Activated CD4-positive, alpha-beta T cell treated with anti-CD3 and anti-CD28 coated beads for 36 hours (primary cell): Measurements from ENCODE around the gene PLA2G3. TPM values are rescaled to one million over a fixed set of nuclear protein-coding genes. Genes with fewer than 3 reads are reported as not detected.

ENCODE experiments used
- ATAC-seq: fragments of 200-7000 bp; cut with Tn5 transposase; one replicate; pipeline ENCODE4 v1.10.0; 2021; ENCODE audit warnings: mild to moderate bottlenecking, moderate library complexity
- CTCF ChIA-PET: fragments of 350-600 bp; sonication (Branson Sonifier 250); formaldehyde crosslinking; loops from one replicate; lab custom pipeline; 2021; ENCODE audit warnings: antibody characterized with exemption; lab: Charles Lee
- POLR2A ChIA-PET: fragments of 350-600 bp; sonication (Branson Sonifier 250); formaldehyde crosslinking; loops from one replicate; lab custom pipeline; 2021; ENCODE audit warnings: antibody characterized with exemption, inconsistent platforms; lab: Charles Lee
- DNase-seq: peaks from one replicate; pipeline ENCODE4 v3.0.0-alpha.2; 2020
- H3K27ac Mint-ChIP-seq: one replicate; pipeline ENCODE4 v1.8.0; 2021; ENCODE audit warnings: mixed read lengths
- H3K27me3 Mint-ChIP-seq: one replicate; pipeline ENCODE4 v1.8.0; 2021; ENCODE audit warnings: mixed read lengths
- H3K36me3 Mint-ChIP-seq: one replicate; pipeline ENCODE4 v1.8.0; 2021; ENCODE audit warnings: low read depth, mixed read lengths
- H3K4me1 Mint-ChIP-seq: one replicate; pipeline ENCODE4 v1.8.0; 2021; ENCODE audit warnings: mixed read lengths
- H3K4me3 Mint-ChIP-seq: one replicate; pipeline ENCODE4 v1.8.0; 2021; ENCODE audit warnings: mild to moderate bottlenecking, moderate library complexity, mixed read lengths
- H3K9me3 Mint-ChIP-seq: one replicate; pipeline ENCODE4 v1.8.0; 2021; ENCODE audit warnings: low read depth, mixed read lengths
- intact Hi-C, 2 experiments: fragments of 100-400 bp; cut with DNase I in 1 of 2; cut with micrococcal nuclease in 1 of 2; formaldehyde crosslinking; loops; one replicate each; pipeline versions ENCODE4 v1.14.2 to v1.15.1; 2022 to 2024; cut with DNase I, micrococcal nuclease
- total RNA-seq, 2 experiments: library from RNA; stranded (reverse); gene quantifications; one replicate each; pipeline ENCODE4 v1.2.3, GENCODE V29; 2021

PLA2G3 gene
- total RNA-seq, 2 experiments from 2014 or later: not detected

DNA sequence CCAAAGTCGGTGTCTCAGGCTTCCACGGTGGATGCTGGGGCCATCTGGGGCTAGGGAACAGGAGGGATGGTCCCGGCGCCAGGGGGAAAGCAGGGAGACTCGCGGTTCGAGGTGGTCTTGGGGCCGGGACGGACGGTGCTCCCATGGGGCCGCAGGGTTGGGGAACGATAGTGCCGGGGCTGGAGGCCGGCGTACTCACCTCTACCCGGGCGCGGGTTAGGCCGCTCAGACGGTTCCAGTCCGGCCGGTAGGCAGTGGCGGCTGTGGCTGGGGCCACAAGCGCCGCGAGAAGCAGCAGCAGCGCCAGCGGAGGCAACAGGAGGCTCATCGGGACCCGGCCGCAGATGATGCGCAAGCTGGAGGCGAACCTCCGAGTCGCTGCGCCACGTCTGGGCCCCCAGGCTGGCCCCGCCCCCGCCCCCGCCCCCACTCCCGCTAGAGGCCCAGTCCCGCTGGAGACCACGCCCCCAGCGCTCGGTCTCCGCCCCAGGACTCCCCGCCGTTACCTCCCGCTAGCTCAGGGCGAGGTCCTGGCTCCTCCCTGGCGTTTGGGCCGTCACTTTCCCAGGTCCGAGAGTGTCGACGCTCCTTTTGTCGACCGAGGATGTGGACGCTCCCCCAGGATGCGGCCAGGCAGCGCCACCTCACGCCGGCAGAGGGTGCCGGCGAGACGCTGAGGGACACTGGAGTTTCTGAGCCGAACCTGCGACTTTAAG is 33.0 kb downstream of the PLA2G3 start, which contains the start of gene SELENOM:
SELENOM (minus strand) TSS at position 391 of the 716 bp plus-strand sequence; CDS start at position 328, 63 bp downstream.
- peak within 1 kb of the TSS; percentile 60 for H3K27ac Mint-ChIP-seq
- peaks cover 19% of the 10 kb centered on the region for H3K4me1 Mint-ChIP-seq
- ChIA-PET CTCF (interaction anchor here (0.5 to 2.2 kb wide), 30 partner anchors 12 to 972 kb away, joined by 3 to 22 read pairs (median 4); partner anchors contain the start of genes LIMK2, MORC2, PIK3IP1 and RNF185), POLR2A (interaction anchor here (0.6 to 1.5 kb wide), 6 partner anchors 26 to 287 kb away, joined by 3 to 7 read pairs (median 4); partner anchors contain the start of genes SMTN and TUG1)
- no peaks in the 10 kb centered on the region for H3K27me3 Mint-ChIP-seq
- H3K9me3 Mint-ChIP-seq: no peaks in the 10 kb centered on the region
- peak within 1 kb of the TSS; percentile 74 for H3K4me3 Mint-ChIP-seq
- DNase-seq: peak; percentile 94
- H3K36me3 Mint-ChIP-seq: no peaks in the 10 kb centered on the region
- peak; percentile 96 for ATAC-seq
- intact Hi-C loops: loop anchor here (1.0 to 5.0 kb wide), 11 partner anchors 23 to 525 kb away; partner anchors contain the start of genes LIMK2 (in 2 of the 2), DRG1 (in 1 of the 2) and TUG1 (in 1 of the 2)

DNA sequence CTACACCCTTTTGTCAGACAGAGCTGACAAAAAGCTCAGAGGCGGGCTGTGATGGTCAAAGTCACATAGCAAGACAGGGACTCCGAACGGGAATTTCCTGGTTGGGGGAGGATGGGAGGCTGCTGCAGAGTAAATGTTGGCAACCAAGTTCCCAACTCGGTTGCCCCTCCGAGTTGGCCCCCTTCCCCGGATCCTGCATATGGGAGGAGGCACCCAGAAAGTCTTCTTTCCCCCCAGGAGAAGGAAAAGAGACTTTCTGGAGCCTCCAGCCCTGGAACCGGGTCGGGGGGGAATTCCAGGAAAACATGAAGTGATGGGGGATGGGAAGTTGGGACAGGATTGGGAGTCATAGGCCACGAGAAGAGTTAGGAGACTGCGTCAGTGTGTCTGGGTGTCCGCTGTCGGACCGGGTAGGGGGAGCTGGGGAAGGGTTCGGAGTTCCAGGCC is 33.6 kb downstream of the PLA2G3 start:
- H3K4me3 Mint-ChIP-seq: peak overlapping the region; percentile 74
- peaks cover 19% of the 10 kb centered on the region for H3K4me1 Mint-ChIP-seq
- CTCF ChIA-PET: interaction anchor here (0.7 to 1.7 kb wide), 8 partner anchors 12 to 209 kb away, joined by 3 to 9 read pairs (median 4); partner anchors contain the start of genes RNF185 and SMTN
- POLR2A ChIA-PET: interaction anchor here (1.1 to 1.5 kb wide), 3 partner anchors 24 to 184 kb away, joined by 3 to 4 read pairs (median 3); partner anchors contain the start of gene TUG1
- ATAC-seq: no peak
- H3K27ac Mint-ChIP-seq: peak overlapping the region; percentile 60
- H3K36me3 Mint-ChIP-seq: no peaks in the 10 kb centered on the region
- intact Hi-C loops: loop anchor here (1.0 to 5.0 kb wide), 11 partner anchors 22 to 526 kb away; partner anchors contain the start of genes LIMK2 (in 2 of the 2), DRG1 (in 1 of the 2) and TUG1 (in 1 of the 2)
- no peaks in the 10 kb centered on the region for H3K9me3 Mint-ChIP-seq
- DNase-seq: no peak
- H3K27me3 Mint-ChIP-seq: no peaks in the 10 kb centered on the region

DNA sequence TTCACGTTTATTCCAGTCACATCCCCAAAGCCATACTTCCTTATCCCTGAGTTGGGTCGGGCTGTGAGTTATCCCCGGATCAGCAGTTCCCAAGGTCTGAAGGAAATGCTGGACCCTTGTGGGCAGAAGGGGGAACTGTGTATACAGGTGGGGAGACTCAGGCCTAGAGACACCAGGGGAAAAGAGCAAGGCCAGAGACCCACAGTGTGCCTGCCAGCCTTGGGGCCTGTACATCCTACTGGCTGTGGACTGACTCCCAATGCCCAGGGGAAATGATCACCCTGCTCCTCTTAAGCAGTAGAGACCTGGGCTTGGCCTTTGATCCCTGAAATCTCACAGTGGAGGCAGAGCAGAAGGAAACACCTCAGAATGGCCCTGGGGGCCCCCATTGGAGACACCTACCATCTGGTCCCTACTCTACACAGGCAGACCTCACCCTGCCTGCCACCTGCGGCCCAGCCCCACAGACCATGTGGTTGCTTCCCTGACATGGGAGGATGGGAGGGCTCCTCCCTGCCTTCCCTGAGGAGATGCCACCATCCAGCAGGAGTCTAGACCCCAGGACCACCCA is 34.2 kb downstream of the PLA2G3 start:
- CTCF ChIA-PET: no interaction called here
- H3K27ac Mint-ChIP-seq: no peak overlapping the region
- no peak for DNase-seq
- POLR2A ChIA-PET: interaction anchor here (1.1 kb wide), 1 partner anchor 23 kb away, joined by 3 read pairs; no protein-coding TSS in a partner anchor
- no peaks in the 10 kb centered on the region for H3K9me3 Mint-ChIP-seq
- intact Hi-C loops: loop anchor here (2.0 to 5.0 kb wide), 5 partner anchors 106 to 526 kb away; partner anchors contain the start of genes DRG1 (in 1 of the 2) and LIMK2 (in 1 of the 2)
- peaks cover 19% of the 10 kb centered on the region for H3K4me1 Mint-ChIP-seq
- peak overlapping the region; percentile 74 for H3K4me3 Mint-ChIP-seq
- no peak for ATAC-seq
- no peaks in the 10 kb centered on the region for H3K36me3 Mint-ChIP-seq
- H3K27me3 Mint-ChIP-seq: no peaks in the 10 kb centered on the region

DNA sequence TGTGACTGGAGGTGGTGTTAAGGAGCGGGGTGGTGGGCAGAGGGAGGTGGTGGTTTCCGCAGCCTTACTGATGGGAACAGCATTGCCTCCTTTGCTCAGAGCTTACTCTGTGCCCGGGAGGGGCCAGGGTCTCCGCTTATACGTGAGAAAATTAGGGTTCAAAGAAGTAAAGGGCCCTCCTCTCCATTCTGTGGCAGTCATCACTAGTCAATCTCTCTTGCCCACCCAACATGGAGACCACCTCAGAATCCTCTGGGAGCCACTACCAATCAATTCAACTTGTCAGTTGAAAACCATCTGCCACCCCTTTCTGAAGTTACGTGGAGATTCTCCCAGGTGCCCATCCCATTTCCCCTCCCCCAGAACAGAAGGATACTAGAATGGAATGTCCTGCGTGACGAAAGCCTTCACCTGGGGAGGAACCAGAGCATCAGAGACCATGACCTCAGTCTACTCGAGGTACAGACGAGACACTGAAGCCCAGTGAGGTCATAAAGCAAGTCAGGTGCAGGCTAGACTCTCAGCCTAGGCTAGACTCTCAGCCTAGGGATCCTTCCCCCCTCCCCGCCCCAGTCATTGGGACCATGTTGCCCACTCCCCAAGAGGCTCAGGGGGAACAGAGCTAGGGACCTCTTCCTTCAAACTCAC is 34.9 kb downstream of the PLA2G3 start:
- Mint-ChIP-seq H3K27ac (no peak overlapping the region), H3K4me1 (peaks cover 19% of the 10 kb centered on the region), H3K36me3 (no peaks in the 10 kb centered on the region), H3K27me3 (no peaks in the 10 kb centered on the region), H3K9me3 (no peaks in the 10 kb centered on the region), H3K4me3 (no peak overlapping the region)
- ChIA-PET POLR2A (interaction anchor here (1.1 kb wide), 1 partner anchor 22 kb away, joined by 3 read pairs; no protein-coding TSS in a partner anchor), CTCF (interaction anchor here (0.6 to 0.8 kb wide), 3 partner anchors 21 to 83 kb away, joined by 3 to 5 read pairs (median 5); no protein-coding TSS in a partner anchor)
- intact Hi-C loops: loop anchor here (5.0 kb wide), 3 partner anchors 107 to 527 kb away; partner anchors contain the start of genes DRG1 (in 1 of the 2) and LIMK2 (in 1 of the 2)
- no peak for ATAC-seq
- no peak for DNase-seq

DNA sequence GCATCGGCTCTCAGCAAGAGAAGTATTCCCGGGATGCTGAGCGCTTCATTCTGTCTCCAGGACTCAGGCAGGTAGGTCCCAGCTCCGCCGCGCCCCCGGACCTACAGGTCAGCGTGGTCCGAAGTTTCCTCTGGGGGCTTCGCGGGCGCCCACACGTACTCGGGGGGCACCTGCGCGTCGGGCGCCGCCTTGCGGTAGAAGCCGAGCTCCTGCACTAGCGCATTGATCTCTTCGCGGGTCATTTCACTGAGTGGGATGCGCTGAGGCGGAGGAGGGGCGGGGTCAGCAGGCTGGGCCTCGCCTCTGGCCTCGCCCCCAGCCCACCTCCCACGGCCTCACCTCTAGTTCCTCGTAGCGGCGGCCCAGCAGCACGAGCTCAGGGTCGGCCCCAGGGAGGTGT is 35.4 kb downstream of the PLA2G3 start:
- H3K4me3 Mint-ChIP-seq: no peak overlapping the region
- peaks cover 19% of the 10 kb centered on the region for H3K4me1 Mint-ChIP-seq
- intact Hi-C loops: loop anchor here (5.0 kb wide), 3 partner anchors 107 to 527 kb away; partner anchors contain the start of genes DRG1 (in 1 of the 2) and LIMK2 (in 1 of the 2)
- no peaks in the 10 kb centered on the region for H3K9me3 Mint-ChIP-seq
- H3K27me3 Mint-ChIP-seq: no peaks in the 10 kb centered on the region
- no peak overlapping the region for H3K27ac Mint-ChIP-seq
- H3K36me3 Mint-ChIP-seq: no peaks in the 10 kb centered on the region
- ATAC-seq (no peak), DNase-seq (peak; percentile 41)
- CTCF ChIA-PET: interaction anchor here (0.6 to 0.8 kb wide), 3 partner anchors 20 to 83 kb away, joined by 3 to 5 read pairs (median 5); no protein-coding TSS in a partner anchor
- POLR2A ChIA-PET: no interaction called here

DNA sequence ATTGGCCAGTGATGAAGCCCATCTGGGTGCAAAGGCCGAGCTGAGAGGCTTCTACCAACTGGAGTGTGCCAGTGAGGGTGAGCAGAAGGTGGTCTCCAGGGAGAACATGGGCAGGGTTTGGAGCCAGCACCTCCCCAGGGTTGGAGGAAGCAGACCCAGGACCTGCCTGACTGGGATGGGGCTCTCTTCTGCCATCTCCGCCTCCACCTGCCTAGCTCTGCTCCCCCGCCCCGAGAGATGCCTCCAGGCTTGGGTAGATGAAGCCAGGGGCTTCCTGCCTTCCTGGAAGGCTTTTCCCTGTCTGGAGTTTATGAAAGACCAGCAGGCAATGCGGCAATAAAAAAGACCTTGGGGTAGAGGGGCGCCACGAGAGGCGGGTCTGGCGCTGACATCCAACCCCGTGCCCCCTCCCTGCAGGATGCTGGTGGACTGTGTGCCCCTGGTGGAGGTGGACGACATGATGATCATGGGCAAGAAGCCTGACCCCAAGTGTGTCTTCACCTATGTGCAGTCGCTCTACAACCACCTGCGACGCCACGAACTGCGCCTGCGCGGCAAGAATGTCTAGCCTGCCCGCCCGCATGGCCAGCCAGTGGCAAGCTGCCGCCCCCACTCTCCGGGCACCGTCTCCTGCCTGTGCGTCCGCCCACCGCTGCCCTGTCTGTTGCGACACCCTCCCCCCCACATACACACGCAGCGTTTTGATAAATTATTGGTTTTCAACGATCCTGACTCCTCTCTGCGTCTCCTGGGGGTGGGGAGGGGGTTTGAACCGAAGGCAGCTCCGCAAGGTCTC is 36.2 kb downstream of the PLA2G3 start:
- CTCF ChIA-PET: no interaction called here
- intact Hi-C loops: no loop called here

DNA sequence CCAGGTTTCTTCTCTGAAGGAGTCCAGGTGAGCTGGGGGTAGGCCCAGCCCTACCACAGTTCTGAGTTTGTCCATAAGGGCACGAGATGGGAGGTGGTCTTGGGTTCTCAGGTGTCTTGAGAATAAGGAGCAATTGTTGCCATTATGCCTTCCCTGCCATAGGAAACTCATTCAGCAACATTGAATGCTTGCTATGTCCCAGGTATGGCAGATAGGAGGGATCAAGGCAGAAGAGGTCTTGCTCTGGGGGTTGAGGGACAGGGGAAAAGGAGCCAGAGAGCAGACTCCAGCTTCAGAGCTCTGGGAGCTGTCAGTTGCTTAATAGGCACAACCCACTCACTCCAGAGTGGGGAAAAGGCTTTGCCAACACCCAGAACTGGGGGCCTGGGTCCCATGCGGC is 37.2 kb downstream of the PLA2G3 start:
- H3K9me3 Mint-ChIP-seq: no peaks in the 10 kb centered on the region
- no peaks in the 10 kb centered on the region for H3K36me3 Mint-ChIP-seq
- H3K27ac Mint-ChIP-seq: no peak overlapping the region
- H3K4me3 Mint-ChIP-seq: no peak overlapping the region
- peaks cover 19% of the 10 kb centered on the region for H3K4me1 Mint-ChIP-seq
- H3K27me3 Mint-ChIP-seq: no peaks in the 10 kb centered on the region
- DNase-seq (no peak), ATAC-seq (no peak)
- intact Hi-C loops: no loop called here
- ChIA-PET POLR2A (no interaction called here), CTCF (no interaction called here)

More for the DNA sequence above, 36.2 kb downstream of the PLA2G3 start:
- H3K4me3 Mint-ChIP-seq: no peak overlapping the region
- H3K27ac Mint-ChIP-seq: no peak overlapping the region
- ATAC-seq (no peak), DNase-seq (no peak)
- no peaks in the 10 kb centered on the region for H3K9me3 Mint-ChIP-seq
- POLR2A ChIA-PET: no interaction called here
- H3K4me1 Mint-ChIP-seq: peaks cover 19% of the 10 kb centered on the region
- H3K27me3 Mint-ChIP-seq: no peaks in the 10 kb centered on the region
- H3K36me3 Mint-ChIP-seq: no peaks in the 10 kb centered on the region

DNA sequence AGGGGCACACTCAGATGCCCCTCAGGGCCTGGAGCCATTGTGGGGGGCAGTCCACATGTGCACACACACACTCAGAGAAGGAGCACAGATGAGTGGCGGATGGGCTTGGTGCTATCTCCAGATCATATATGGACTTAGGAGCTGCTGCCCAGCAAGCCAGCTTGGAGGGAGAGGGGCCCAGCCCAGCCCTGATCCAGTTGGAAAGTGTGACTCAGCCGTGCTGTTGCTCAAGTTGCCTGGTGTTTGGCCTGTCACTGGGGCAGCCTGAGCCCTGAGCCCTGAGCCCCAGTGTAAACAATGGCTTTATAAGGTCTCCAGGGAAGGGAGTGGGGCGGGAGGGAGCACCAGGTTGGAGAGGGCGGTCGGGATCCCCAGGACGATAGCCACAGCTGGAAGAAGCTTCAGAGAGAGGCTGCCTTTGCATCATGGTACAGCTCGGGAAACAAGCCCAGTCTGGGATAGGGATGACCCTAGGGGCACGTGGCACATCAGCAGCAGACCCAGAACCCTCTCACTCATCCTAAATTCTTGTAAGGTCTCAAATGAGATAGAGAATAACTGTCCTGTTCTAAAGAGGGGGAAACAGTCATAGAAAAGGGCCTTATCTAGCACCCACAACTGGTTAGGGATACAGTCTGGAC is 37.7 kb downstream of the PLA2G3 start:
- intact Hi-C loops: no loop called here
- DNase-seq (peak; percentile 46), ATAC-seq (no peak)
- Mint-ChIP-seq H3K9me3 (no peaks in the 10 kb centered on the region), H3K4me3 (no peak overlapping the region), H3K27ac (no peak overlapping the region), H3K4me1 (peaks cover 14% of the 10 kb centered on the region), H3K36me3 (no peaks in the 10 kb centered on the region), H3K27me3 (no peaks in the 10 kb centered on the region)
- ChIA-PET CTCF (interaction anchor here (0.7 to 1.1 kb wide), 3 partner anchors 45 to 988 kb away, joined by 3 to 4 read pairs (median 3); no protein-coding TSS in a partner anchor), POLR2A (no interaction called here)

DNA sequence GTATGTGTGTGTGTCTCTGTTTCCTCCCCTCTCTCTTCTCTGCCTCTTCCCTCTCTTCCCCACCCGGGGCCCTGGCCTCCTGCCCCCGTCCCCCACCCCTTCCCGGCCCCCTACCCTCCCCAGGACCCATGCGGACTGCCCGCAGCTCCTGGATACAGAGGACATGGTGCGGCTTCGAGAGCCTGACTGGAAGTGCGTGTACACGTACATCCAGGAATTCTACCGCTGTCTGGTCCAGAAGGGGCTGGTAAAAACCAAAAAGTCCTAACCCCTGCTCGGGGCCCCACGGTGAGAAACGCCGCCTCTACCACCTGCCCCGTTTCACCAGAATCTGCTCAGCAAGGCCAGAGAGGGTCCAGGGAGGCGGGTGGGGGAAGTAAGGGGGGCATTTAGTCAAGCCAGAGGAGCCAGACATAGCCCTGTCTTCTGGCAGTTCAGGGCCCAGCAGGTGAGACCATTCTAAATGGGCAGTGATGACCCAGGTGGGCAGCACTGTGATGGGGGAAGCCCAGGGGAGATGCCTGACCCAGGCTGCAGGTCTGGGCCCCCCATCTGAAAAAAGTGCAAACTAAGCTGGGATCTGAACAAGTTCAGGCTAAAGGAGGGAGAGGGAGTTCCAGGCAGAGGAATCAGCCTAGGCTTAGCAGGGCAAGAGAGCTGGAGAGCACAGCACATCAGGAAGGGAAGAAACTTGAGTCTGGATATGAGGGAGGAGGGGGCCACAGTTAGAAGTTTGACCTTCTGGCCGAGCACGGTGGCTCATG is 39.4 kb downstream of the PLA2G3 start:
- ChIA-PET CTCF (interaction anchor here (0.7 to 1.1 kb wide), 2 partner anchors 47 to 58 kb away, joined by 3 to 4 read pairs; no protein-coding TSS in a partner anchor), POLR2A (no interaction called here)
- ATAC-seq: no peak
- no peak for DNase-seq
- no peaks in the 10 kb centered on the region for H3K9me3 Mint-ChIP-seq
- intact Hi-C loops: no loop called here
- H3K36me3 Mint-ChIP-seq: no peaks in the 10 kb centered on the region
- H3K27me3 Mint-ChIP-seq: no peaks in the 10 kb centered on the region
- H3K27ac Mint-ChIP-seq: no peak overlapping the region
- no peaks in the 10 kb centered on the region for H3K4me1 Mint-ChIP-seq
- H3K4me3 Mint-ChIP-seq: no peak overlapping the region
